HEK293 (cell line): ENCODE data around the gene NFIX.

ENCODE experiments used
- CTCF ChIA-PET: fragments of 350-600 bp; formaldehyde crosslinking; extraction: SDS; loops from one replicate; lab custom pipeline; 2021; ENCODE audit warnings: antibody characterized with exemption; lab: Yijun Ruan, JAX
- POLR2A ChIA-PET: fragments of 300-600 bp; formaldehyde crosslinking; extraction: SDS; loops from one replicate; lab custom pipeline; 2020; ENCODE audit warnings: antibody characterized with exemption, inconsistent platforms; lab: Yijun Ruan, JAX
- H3K27ac ChIP-seq: fragments of 200-500 bp; sonication (Bioruptor generic); 2 replicates; pipeline ENCODE4 v1.5.1; 2014; ENCODE audit warnings: low read depth, low read length, control low read depth, inconsistent platforms; ENCODE audit errors: extremely low read depth
- H3K36me3 ChIP-seq, 2 experiments: fragments of 200-500 bp in 1 of 2; sonication (Bioruptor generic) in 1 of 2; 1 replicate in 1 of 2; 2 replicates in 1 of 2; pipeline ENCODE4 v1.5.1; 2014 to 2017; ENCODE audit warnings: inconsistent platforms in 2 of 2, low read length in 2 of 2; ENCODE audit not compliant: control insufficient read depth in 2 of 2, insufficient read depth in 1 of 2
- H3K4me1 ChIP-seq: fragments of 200-500 bp; sonication (Bioruptor generic); 2 replicates; pipeline ENCODE4 v1.5.1; 2014; ENCODE audit warnings: mild to moderate bottlenecking, low read length, inconsistent platforms; ENCODE audit not compliant: control insufficient read depth, insufficient read depth
- H3K4me3 ChIP-seq: 2 replicates; pipeline ENCODE4 v1.5.1; 2011; ENCODE audit warnings: low read depth, mild to moderate bottlenecking, control low read depth, low read length, moderate library complexity
- H3K9me3 ChIP-seq: fragments of 200-500 bp; sonication (Bioruptor generic); 2 replicates; pipeline ENCODE4 v1.5.1; 2014; ENCODE audit warnings: low read depth, low read length, inconsistent platforms; ENCODE audit not compliant: control insufficient read depth, insufficient read depth
- BCL11B ChIP-seq: fragments of 450-650 bp; formaldehyde crosslinking; IDR thresholded peaks from 2 replicates; pipeline ENCODE4 v1.5.1; 2016; ENCODE audit warnings: low read depth, missing biosample characterization, missing genetic modification characterization
- BCL6B ChIP-seq: fragments of 450-650 bp; formaldehyde crosslinking; IDR thresholded peaks from 2 replicates; pipeline ENCODE4 v1.5.1; 2017; ENCODE audit warnings: missing biosample characterization, missing genetic modification characterization
- HOXC10 ChIP-seq: sonication (generic); formaldehyde crosslinking; IDR thresholded peaks from 2 replicates; pipeline ENCODE4 v1.8.1; 2023; ENCODE audit warnings: mild to moderate bottlenecking, missing genetic modification reagents
- INSM2 ChIP-seq: fragments of 450-650 bp; formaldehyde crosslinking; IDR thresholded peaks from 2 replicates; pipeline ENCODE4 v1.5.1; 2016; ENCODE audit warnings: missing biosample characterization, missing genetic modification characterization
- KLF16 ChIP-seq: fragments of 450-650 bp; formaldehyde crosslinking; IDR thresholded peaks from 2 replicates; pipeline ENCODE4 v1.5.1; 2017; ENCODE audit warnings: missing biosample characterization, missing genetic modification characterization
- OSR2 ChIP-seq: fragments of 450-650 bp; formaldehyde crosslinking; IDR thresholded peaks from 2 replicates; pipeline ENCODE4 v1.5.1; 2016; ENCODE audit warnings: missing biosample characterization, missing genetic modification characterization
- PRDM6 ChIP-seq: fragments of 450-650 bp; formaldehyde crosslinking; IDR thresholded peaks from 2 replicates; pipeline ENCODE4 v1.5.1; 2017; ENCODE audit warnings: missing biosample characterization, missing genetic modification characterization
- SALL2 ChIP-seq: fragments of 450-650 bp; formaldehyde crosslinking; IDR thresholded peaks from 2 replicates; pipeline ENCODE4 v1.5.0; 2017; ENCODE audit warnings: missing biosample characterization, mild to moderate bottlenecking, missing genetic modification characterization, borderline replicate concordance
- ZFHX2 ChIP-seq: fragments of 450-650 bp; formaldehyde crosslinking; conservative IDR thresholded peaks from 2 replicates; pipeline ENCODE4 v1.5.1; 2016; ENCODE audit warnings: missing biosample characterization, missing genetic modification characterization
- ZNF114 ChIP-seq: fragments of 450-650 bp; formaldehyde crosslinking; IDR thresholded peaks from 2 replicates; pipeline ENCODE4 v1.5.0; 2017; ENCODE audit warnings: missing biosample characterization, missing genetic modification characterization
- ZNF335 ChIP-seq: fragments of 450-650 bp; formaldehyde crosslinking; conservative IDR thresholded peaks from 2 replicates; pipeline ENCODE4 v1.5.1; 2016; ENCODE audit warnings: missing biosample characterization, missing genetic modification characterization
- ZNF394 ChIP-seq: fragments of 450-650 bp; formaldehyde crosslinking; IDR thresholded peaks from 2 replicates; pipeline ENCODE4 v1.5.1; 2016; ENCODE audit warnings: missing biosample characterization, missing genetic modification characterization, mild to moderate bottlenecking, moderate library complexity, borderline replicate concordance
- ZNF404 ChIP-seq: fragments of 450-650 bp; formaldehyde crosslinking; IDR thresholded peaks from 2 replicates; pipeline ENCODE4 v1.5.1; 2017; ENCODE audit warnings: missing biosample characterization, missing genetic modification characterization
- ZNF48 ChIP-seq: fragments of 450-650 bp; formaldehyde crosslinking; IDR thresholded peaks from 2 replicates; pipeline ENCODE4 v1.5.1; 2016; ENCODE audit warnings: missing biosample characterization, missing genetic modification characterization
- ZNF560 ChIP-seq: fragments of 450-650 bp; formaldehyde crosslinking; IDR thresholded peaks from 2 replicates; pipeline ENCODE4 v1.5.1; 2017; ENCODE audit warnings: missing biosample characterization, missing genetic modification characterization, borderline replicate concordance
- ZNF610 ChIP-seq: fragments of 450-650 bp; formaldehyde crosslinking; IDR thresholded peaks from 2 replicates; pipeline ENCODE4 v1.5.1; 2016; ENCODE audit warnings: missing biosample characterization, missing genetic modification characterization, borderline replicate concordance
- ZNF623 ChIP-seq: fragments of 450-650 bp; formaldehyde crosslinking; IDR thresholded peaks from 2 replicates; pipeline ENCODE4 v1.5.1; 2016; ENCODE audit warnings: missing biosample characterization, missing genetic modification characterization
- ZNF639 ChIP-seq: fragments of 450-650 bp; formaldehyde crosslinking; IDR thresholded peaks from 2 replicates; pipeline ENCODE4 v1.5.1; 2016; ENCODE audit warnings: missing biosample characterization, missing genetic modification characterization
- ZNF768 ChIP-seq: fragments of 450-650 bp; formaldehyde crosslinking; IDR thresholded peaks from 2 replicates; pipeline ENCODE4 v1.5.1; 2018; ENCODE audit warnings: missing biosample characterization, mild to moderate bottlenecking, missing genetic modification characterization

The NFIX gene

GRCh38 chr19:13116282-13117175 is 121.3 kb downstream of the NFIX start, which contains the start of gene TRMT1 (continued):
- TF ChIP-seq ZNF394 (tag by site-specific recombination) (peak; percentile 69; the same call in 1 of the 2 replicates), ZNF114 (tag by site-specific recombination) (no peak), ZNF768 (tag by site-specific recombination) (peak; percentile 38; the same call in 1 of the 2 replicates), ZNF404 (tag by site-specific recombination) (no peak), ZNF48 (tag by site-specific recombination) (no peak), OSR2 (tag by site-specific recombination) (no peak), ZNF610 (tag by site-specific recombination) (0 out of 2 replicates have a peak, but pooled peaks have one; percentile 69), ZNF335 (tag by site-specific recombination) (peak; percentile 67), ZNF639 (tag by site-specific recombination) (peak; percentile 98), SALL2 (tag by site-specific recombination) (no peak), ZNF560 (tag by site-specific recombination) (no peak), KLF16 (peak; percentile 84), ZNF623 (tag by site-specific recombination) (peak; percentile 41; the same call in 1 of the 2 replicates), HOXC10 (no peak), ZFHX2 (tag by site-specific recombination) (peak; percentile 89), PRDM6 (no peak)
- TF ChIP-seq, all 188 proteins: peak for 78

GRCh38 chr19:13117176-13117771 is 122.0 kb downstream of the NFIX start:
- TF ChIP-seq INSM2 (tag by site-specific recombination), result no peak
- TF ChIP-seq BCL6B (tag by site-specific recombination), result 0 out of 2 replicates have a peak, but pooled peaks have one; percentile 31
- no peak for TF ChIP-seq BCL11B (tag by site-specific recombination)
- POLR2A ChIA-PET, result interaction anchor here (0.7 to 4.0 kb wide), 7 partner anchors 9 to 152 kb away, joined by 3 to 48 read pairs (median 4); no protein-coding TSS in a partner anchor
- CTCF ChIA-PET, result interaction anchor here (0.6 to 2.3 kb wide), 5 partner anchors 38 to 358 kb away, joined by 3 to 13 read pairs (median 4); no protein-coding TSS in a partner anchor
- H3K4me3 ChIP-seq, result peak overlapping the region; percentile 81
- H3K36me3 ChIP-seq, result peaks cover 14 to 54% of the 10 kb centered on the region in 2 experiments; a peak in 2 of 3 replicates
- no peak overlapping the region for H3K27ac ChIP-seq
- no peaks in the 10 kb centered on the region for H3K9me3 ChIP-seq
- peaks cover 7% of the 10 kb centered on the region for H3K4me1 ChIP-seq
